RWPE1 (cell line): ENCODE measurements around the gene EMC7.

Experiments used
- CTCF ChIA-PET: fragments of 350-600 bp; sonication (Branson Sonifier 250); formaldehyde crosslinking; extraction: SDS; loops from one replicate; lab custom pipeline; 2021; lab: Yijun Ruan, JAX
- POLR2A ChIA-PET: fragments of 400-600 bp; formaldehyde crosslinking; extraction: SDS; loops from one replicate; lab custom pipeline; 2020; ENCODE audit warnings: antibody characterized with exemption; ENCODE audit not compliant: low non-redundant PET; lab: Yijun Ruan, JAX
- DNase-seq: peaks from one replicate; pipeline ENCODE4 v3.0.0; 2012; ENCODE audit warnings: low spot score
- H3K27ac ChIP-seq: fragments of 450-650 bp; 2 replicates; pipeline ENCODE4 v1.5.1; 2017
- TF ChIP-seq, protein P1 (sequence below): fragments of 450-650 bp; conservative IDR thresholded peaks from 2 replicates; pipeline ENCODE4 v1.5.1; 2017; ENCODE audit warnings: low read depth, mild to moderate bottlenecking

Gene EMC7

DNA sequence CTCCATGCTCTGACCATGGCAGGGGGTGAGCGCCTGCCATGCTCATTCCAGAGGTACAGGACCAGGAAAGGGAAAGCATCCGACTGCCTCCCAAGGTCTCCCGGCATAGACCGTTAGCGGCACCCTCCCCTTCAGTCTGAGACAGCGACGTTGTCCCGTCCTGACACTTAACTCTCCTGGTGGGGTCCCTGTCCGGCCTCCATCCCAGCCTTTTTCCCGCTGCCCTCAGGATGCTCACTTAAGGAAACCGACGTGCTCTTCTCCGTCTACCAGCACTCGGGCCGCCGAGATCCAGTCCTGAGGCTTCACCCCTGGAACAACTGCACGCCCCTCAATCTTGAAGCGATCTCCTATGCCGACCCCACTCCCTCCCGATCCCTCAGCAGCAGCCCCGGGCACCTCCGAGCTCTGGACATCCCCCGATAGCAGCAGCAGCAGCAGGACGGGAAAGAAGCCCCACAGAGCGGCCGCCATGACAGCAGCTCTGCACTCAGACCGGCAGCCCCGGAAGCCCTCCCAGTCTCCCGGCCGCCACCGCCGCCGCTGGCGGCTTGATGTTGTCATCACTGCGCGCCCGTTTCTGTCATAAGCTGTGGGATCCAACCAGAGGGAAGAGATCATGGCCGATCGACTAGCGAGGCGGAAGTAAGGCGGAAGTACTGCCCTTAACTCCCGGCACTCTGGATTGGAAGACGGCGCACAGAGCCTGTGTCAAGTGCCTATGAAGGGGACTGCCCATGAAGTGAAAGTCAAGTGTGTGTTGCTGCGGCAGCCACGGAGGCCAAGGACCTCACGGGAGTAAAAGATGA is at the start of gene EMC7, which contains the start of gene PGBD4:
TSS of gene EMC7 (minus strand) at position 497 of the 809 bp plus-strand sequence. CDS start at position 474, 23 bp downstream.
TSS of gene PGBD4 (plus strand) at position 718 of the 809 bp plus-strand sequence. CDS start 449 bp downstream, outside the sequence.
- CTCF ChIA-PET = no interaction called here
- TF ChIP-seq, protein P1, sequence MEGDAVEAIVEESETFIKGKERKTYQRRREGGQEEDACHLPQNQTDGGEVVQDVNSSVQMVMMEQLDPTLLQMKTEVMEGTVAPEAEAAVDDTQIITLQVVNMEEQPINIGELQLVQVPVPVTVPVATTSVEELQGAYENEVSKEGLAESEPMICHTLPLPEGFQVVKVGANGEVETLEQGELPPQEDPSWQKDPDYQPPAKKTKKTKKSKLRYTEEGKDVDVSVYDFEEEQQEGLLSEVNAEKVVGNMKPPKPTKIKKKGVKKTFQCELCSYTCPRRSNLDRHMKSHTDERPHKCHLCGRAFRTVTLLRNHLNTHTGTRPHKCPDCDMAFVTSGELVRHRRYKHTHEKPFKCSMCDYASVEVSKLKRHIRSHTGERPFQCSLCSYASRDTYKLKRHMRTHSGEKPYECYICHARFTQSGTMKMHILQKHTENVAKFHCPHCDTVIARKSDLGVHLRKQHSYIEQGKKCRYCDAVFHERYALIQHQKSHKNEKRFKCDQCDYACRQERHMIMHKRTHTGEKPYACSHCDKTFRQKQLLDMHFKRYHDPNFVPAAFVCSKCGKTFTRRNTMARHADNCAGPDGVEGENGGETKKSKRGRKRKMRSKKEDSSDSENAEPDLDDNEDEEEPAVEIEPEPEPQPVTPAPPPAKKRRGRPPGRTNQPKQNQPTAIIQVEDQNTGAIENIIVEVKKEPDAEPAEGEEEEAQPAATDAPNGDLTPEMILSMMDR = no peak
- DNase-seq = peak; percentile 98
- peak within 1 kb of the TSS; percentile 82 for H3K27ac ChIP-seq
- POLR2A ChIA-PET = interaction anchor here (0.5 to 0.6 kb wide), 2 partner anchors 14 to 241 kb away, joined by 3 to 7 read pairs; no protein-coding TSS in a partner anchor

DNA sequence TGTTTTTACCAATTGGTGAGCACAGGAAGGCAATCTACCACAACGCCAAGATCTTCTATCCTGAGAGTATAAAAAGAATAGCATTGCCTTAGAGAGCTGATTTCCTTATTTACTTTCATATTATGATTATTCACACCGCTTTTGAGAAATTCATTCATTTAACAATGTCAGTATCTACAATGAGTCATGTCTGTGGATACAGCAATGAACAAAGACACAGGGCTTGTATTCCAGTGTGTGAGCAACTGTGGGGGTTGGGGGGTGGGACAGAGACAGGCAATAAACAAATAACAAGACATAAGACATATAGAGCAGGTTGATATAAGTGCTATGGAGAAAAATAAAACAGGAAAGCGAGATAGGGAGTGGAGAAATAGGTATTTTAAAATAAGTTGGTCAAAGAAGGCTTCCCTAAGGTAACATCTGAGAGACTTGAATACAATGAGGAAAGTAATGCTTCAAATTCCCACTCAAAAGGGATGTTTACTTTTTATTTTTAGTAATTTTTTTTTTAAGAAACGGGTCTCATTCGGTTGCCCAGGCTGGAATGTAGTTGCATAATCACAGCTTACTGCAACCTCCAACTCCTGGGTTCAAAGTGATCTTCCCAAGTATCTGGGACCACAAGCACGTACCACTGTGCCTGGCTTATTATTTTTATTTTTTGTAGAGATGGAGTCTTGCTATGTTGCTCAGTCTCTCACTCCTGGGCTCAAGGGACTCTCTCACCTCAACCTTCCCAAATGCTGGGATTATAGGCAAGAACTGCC is 45.9 kb upstream of the EMC7 start:
- ChIA-PET CTCF (interaction anchor here (0.6 kb wide), 1 partner anchor 39 kb away, joined by 3 read pairs; no protein-coding TSS in a partner anchor), POLR2A (no interaction called here)
- TF ChIP-seq, protein P1 = no peak
- peak; percentile 47 for DNase-seq
- H3K27ac ChIP-seq = no peak overlapping the region

DNA sequence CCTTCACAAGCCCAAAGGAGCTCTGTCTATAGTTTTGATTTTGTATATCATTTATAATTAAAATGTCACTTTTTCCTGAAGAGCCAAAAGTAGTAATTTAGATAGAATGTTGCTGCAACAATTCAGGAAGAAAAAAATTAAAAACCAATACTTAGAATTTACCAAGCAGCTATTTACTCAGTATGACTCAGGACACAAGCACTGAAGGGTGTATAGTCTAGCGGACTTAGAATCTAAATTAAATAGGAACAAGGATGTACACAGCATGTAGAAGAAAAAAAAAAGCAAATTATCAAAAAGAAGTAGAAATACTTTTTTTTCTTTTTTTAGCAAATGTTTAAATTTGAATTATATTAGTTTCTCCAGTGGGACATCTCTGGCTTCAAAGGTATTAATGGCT is 31.8 kb upstream of the EMC7 start:
- no peak for DNase-seq
- no peak overlapping the region for H3K27ac ChIP-seq
- ChIA-PET POLR2A (no interaction called here), CTCF (interaction anchor here (0.6 kb wide), 1 partner anchor 287 kb away, joined by 3 read pairs; no protein-coding TSS in a partner anchor)
- TF ChIP-seq, protein P1 = no peak

DNA sequence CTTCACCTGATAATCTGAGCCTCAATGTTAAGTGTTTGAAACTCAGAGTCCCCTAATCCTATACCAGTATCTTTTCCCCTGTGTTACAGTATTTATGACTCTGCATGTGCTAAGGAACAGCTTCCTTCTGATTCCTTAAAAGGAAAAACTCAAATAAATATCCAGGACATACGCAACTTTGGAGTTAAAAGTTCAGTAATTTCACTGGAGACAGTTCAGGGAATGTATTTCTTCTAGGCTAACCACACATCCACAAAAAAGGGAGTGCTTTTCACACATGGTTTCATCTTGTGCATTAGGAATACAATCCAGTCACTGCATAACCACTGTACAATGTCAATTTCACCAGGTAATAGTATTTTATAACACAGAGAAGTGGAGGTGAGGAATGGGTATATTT is 31.2 kb upstream of the EMC7 start:
- no peak overlapping the region for H3K27ac ChIP-seq
- POLR2A ChIA-PET = no interaction called here
- no peak for DNase-seq
- TF ChIP-seq, protein P1 = no peak
- CTCF ChIA-PET = interaction anchor here (0.6 kb wide), 1 partner anchor 286 kb away, joined by 3 read pairs; no protein-coding TSS in a partner anchor

DNA sequence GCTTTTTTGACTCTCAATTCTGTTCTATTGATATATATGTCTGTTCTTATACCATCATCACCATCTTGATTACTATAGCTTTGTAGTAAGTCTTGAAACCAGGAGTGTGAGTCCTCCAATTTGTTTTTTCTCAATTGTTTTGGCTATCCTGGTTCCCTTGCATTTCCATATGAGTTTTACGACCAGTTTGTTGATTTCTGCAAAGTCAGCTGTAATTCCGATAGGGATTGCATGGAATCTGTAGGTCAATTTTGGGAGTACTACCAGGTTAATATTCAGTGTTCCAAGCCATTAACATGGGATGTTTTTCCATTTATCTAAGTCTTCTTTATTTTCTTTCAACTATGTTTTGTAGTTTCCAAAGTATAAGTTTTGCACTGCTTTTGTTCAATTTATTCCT is 27.2 kb upstream of the EMC7 start:
- TF ChIP-seq, protein P1 = no peak
- no peak for DNase-seq
- H3K27ac ChIP-seq = no peak overlapping the region
- CTCF ChIA-PET = no interaction called here
- POLR2A ChIA-PET = no interaction called here

DNA sequence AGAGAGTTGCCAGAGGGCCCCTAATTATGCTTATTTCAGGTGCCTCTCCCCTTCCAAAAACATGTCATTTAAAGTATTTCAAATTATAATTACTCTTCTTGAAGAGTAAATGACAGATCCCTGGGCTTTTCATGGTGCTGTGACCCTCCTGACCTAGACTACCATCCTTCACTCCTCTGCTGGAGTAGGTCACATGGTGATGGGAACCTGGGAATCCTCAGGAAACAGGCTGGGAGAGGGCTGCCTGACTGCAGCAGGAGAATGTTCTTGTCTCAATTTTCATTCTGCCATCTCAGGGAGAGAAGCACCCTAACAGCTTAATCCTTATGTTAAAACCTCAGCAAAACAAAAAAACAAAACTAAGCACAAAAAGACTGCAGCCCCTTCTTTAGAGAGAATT is 24.9 kb upstream of the EMC7 start:
- TF ChIP-seq, protein P1 = no peak
- H3K27ac ChIP-seq = no peak overlapping the region
- ChIA-PET POLR2A (no interaction called here), CTCF (no interaction called here)
- DNase-seq = no peak
